ENCODE data around the gene TNS3.
"Not testable (repeated sequence)": the region's sequence is repeated elsewhere in the genome, so short reads cannot be mapped to it uniquely, and the experiment has no call there.

Gene TNS3
- 0 to 0.15 (median 0.14) reads per million in 4 donors for total RNA-seq

DNA sequence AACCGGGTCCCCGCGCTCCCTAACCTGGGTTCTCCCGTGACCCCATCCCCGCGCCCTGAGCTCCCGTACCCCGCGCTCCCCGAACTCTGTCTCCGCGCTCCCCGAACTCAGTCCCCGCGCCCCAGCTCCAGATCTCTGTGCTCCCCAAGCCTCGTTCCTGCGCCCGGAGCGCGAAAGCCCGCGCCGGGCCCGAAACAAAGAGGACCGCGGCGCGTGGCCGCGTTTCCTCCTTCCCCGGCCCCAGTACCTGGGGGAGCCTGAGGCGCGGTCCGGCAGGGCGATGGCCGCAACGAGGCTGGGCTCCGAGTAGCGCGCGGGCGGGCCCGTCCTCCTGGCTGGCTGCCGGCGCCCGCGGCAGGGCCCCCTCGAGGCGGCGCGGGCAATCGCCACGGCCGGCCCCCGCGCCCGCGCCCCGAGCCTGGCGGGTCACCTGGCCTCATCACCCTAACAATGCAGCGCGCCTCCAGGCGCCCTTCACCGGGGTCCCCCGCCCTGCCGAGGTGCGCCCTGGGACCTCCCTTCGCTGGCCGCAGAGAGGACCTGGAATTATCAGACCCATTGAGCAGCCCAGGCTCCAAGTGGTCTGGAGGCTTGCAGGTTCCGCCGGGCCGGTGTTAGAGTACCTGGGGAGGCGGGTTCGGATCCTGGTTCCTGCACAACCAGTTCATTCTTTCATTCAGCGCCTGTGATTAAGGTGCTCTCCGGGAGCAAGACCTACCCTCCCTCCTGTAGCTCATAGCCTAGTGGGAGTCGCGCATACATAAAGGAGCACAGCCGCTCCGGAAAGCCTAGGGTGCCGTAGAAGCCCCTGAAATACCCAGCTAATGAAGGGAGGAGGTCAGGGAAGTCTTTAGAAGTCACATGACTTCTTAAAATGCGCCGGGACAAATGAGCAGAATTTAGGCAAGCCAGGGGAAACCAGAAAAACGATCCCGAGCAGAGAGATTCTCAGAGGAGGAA lies at the start of gene TNS3:
TNS3 (minus strand) TSS at position 308 of the 960 bp plus-strand sequence. CDS start 142,475 bp downstream, outside the sequence.
- DNase-seq, result no peak

DNA sequence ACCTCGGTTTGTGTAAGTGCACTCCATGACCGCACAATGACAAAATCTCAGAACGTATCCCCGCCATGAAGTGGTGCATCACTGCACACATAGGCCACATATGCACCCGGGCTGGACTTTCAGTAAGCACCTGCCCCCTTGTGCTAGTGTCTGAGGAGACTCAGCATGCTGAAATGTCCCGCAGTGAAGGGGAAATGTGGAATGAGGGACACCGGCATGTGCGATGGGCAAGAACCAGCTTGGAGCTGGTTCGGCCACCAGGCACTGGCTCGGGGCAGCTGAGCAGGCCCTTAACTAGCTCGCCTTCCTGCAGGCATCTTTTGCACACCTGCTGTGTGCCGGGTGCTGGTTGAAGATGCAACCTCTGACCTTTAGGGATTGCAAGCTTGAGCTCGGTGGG lies 49.8 kb upstream of the TNS3 start:
- DNase-seq, result no peak

DNA sequence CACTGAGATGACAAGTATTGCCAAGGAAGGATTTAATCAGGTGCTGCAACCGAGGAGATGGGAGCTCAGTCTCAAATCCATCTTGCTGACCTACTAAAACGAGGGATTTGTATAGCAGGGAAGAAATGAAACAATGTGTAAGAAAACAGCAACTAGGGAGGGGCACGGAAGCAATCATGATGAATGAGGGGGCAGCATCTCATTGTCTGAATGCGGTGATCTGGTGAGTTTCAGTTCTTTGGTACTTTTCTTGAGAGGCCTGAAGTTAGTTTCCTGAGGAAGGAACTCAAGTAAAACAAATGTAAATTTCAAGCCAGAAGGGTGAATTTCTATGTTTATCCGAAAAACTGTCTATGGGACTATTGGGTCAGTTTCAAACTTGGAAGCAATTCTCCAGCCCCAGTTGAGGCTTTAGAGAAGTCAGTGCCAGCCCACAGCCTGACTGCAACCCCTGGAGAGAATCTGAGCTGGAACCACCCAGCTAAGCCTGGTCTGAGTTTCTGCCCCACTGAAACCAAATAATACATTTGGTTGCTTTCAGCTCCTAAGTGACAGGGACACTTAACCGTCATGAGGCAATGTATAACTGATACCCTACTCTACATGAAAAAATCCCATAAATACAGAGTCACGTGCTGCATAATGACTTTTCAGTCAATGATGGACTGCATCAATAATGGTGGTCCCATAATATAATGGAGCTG lies 45.8 kb upstream of the TNS3 start:
- no peak for DNase-seq

DNA sequence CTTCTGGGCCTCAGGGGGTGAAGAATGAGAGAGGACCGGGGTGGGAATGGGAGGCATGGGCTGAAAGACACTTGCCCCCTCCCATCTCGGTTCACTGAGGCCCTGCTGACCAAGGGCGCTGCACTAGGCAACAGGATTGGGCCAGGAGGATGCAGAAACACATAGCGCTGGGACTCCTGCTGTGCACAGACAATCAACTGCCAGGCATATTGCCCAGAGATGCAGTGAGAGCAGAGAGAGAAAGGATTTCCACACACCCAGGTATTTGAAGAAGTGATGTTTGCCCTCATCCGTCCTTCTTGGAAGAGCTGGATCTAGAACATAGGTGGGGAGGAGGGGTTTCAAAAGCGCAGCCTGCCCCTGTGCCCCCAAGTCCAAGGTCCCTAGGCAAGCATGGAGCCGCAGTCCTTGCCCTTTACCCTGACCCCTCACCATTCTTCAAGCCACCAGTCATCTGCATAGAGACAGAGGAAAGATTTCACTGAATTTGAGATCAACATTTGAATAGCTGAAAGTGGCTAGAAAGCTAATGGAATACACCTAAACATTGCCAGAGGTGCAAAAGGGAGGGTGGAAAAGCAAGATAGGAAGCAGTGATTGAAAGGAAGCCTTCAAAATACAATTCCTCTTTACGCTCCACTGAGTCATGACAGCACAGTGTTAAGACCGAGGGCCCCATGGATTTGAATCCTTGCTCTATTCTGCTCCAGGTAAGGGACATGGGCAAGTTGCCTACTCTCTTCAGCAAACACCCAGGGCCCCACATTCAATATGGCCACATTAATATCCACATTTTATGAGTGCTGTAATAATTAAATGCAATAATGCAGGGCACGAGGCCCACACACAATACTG lies 44.2 kb upstream of the TNS3 start:
- no peak for DNase-seq

DNA sequence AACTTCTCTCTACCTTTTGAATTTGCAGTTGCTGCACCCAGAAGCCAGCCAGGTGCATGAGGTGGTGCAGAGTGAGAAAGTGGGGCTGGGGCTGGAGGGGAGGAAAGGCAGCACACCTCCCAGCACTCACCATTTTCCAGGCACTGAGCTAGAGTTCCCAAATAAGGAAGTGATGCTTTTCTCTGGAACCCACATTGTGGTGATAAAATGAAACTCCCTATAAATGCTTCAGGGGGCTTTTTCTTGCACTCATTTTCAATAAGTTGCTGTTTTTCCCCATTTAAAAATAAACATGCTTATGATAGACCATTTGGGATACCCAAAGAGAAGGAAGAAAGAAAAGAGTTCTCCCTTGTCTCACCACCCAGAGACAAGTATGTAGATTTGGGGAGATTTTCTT lies 42.8 kb upstream of the TNS3 start:
- DNase-seq, result no peak

DNA sequence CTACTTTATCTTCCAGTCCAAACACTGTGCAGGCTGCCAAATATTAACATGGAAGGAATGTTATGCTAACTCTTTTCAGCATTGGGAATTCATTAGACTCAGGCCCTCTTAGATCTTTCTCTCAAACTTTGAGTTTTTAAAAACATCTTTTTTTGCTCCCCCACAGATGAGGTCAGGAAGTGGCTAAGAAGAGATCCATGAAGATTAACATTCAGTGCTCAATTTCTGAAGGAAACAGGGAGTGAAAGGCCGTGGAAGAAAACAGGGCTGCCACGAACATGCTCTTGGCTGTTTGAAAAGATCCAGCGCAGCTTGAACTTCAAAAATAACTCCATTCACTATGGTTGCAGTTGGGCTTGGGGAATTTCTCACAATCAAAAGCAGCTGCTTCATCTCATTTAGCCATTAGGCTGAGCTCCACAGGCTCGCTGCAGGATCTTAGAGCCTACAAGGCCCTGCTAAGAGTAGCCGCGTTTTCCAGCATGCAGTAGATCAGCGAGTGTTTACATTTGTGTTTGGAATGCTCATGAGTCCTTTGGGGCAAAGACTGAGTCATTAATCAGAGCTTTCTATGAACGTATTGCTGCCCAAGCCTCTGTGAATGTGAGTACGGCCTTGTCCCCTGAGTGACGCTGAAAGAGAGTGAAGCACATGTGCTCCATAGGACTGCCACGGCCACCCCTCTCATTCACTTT lies 41.2 kb upstream of the TNS3 start:
- no peak for DNase-seq

DNA sequence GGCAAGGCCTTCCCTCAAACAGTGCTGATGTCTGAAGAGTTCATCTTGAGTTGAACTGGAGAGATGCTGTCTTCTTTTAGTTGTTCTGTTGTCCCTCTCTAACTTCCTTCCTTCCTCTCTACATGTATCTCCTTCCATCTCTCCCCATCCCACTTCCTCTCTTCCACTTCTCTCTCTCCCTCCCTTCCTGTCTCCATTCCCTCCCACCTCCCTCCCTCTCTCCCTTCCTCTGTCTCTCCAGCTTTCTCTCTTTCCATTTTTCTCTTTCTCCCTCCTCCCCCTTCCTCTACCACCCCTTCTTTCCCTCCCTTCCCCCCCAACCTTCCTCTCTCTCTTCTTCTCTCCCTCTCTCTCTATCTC lies 40.7 kb upstream of the TNS3 start:
- no peak for DNase-seq

DNA sequence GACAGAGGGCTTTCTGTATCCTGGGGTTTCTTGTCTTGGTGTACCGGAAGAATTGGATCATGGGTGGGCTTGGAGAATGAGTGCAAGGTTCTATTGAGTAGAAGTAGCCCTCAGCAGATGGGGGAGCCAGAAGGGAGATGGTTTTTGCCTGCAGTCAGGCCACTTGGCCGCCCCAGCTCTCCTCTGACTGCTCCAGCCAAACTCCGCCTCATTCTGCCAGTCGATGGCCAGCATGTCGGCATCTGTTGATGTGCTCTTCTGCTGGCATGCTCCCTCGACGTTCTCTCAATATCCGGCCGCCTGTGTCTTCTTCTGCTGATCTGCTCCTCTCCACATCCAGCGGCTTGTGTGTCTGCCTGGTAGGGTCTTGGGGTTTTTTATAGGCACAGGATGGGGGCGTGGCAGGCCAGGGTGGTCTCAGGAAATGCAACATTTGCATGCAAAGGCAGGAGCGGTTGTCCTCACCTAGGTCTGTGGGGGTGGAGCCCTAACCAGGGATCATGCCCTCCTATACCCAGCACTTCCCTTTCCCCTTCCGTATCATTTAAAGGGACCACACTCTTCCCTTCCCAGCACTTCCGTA lies 40.2 kb upstream of the TNS3 start:
- DNase-seq, result no peak

DNA sequence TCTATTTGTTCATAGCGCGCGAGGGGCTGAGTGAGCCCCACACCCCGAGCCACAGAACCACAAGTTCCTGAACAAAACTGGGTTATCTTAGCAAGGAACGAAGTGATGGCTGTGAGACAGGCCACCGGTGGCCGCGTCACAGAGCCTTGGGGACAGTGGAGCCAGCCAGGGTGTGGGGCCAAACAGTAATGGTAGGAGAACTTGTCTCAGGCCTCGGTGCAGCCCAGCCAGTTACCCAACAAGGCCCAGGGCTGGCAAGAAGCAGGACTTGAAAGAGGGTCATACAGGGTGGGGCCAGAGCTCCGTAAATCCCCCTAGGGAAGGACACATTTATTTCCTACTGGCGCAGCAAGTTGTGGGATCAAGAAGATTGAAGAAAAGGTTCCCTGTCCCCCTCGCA lies 39.4 kb upstream of the TNS3 start:
- no peak for DNase-seq

DNA sequence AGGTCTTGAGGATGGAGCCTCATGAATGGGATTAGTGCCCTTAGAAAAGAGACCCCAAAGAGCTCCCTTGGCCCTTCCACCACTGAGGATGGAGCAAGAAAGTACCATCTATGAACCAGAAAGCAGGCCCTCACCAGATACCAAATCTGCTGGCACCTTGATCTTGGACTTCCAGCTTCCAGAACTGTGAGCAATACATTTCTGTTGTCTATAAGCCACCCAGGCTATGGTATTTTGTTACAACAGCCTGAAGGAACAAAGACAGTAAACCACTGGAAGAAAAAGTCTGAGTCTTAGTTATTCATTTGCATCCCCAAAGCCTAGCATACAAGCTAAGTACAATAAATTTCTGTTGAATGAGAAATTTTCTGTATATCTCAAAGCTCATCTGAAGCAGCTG lies 37.9 kb upstream of the TNS3 start:
- DNase-seq, result no peak

DNA sequence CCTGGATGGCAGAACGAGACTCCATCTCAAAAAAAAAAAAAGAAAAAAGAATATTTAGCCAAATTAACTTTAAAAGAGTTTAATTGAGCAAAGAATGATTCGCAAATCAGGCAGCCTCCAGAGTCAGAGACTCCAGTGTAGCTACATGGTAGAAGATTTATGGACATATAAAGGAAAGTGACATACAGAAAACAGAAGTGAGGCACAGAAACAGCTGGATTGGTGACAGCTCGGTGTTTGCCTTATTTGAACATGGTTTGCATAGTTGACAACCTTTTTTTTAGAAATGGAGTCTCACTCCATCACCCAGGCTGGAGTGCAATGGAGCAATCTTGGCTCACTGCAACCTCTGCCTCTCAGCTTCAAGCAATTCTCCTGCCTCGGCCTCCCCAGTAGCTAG lies 35.2 kb upstream of the TNS3 start:
- no peak for DNase-seq

DNA sequence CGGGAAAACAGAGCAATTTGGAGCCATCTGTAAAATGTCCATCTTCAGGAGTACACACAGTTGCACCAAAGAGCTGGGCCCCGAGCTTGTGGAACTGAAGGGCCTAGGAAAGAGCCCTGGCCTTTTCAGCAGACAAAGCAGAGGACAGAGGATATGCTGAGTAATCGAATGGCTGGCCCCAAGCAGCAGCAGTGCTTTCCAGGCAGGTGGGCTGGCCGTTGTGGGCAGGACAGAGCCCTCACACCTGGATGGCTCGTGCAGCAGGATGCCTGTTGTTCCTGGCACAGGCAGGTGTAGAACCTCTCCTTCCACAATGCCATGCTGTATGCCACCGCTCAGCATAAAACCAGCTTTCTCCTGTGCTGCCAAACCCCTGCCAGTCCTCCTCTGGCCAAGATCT lies 32.5 kb upstream of the TNS3 start:
- no peak for DNase-seq

DNA sequence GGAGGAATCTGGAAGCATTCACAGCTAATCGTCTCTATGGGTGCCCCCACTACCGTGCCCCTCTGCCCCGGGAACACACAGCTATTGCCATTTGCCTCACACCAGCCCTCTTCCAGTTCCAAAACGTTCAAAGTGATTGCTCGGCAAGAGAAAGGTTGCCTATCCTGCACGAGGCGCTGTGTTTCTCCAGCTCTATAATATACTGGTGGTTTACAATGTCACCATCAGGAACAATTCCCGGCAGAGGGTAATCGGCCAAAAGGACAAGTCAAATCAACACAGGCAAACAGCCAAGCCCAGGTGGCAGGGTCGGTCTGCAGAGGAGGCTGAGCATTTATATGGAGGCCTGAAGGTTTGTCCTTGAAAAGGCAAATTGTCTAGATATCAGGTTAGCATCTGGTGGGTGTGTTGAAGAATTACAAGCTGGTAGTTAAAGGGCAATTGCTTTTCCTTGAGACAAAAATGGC lies 29.2 kb upstream of the TNS3 start:
- DNase-seq, result no peak

DNA sequence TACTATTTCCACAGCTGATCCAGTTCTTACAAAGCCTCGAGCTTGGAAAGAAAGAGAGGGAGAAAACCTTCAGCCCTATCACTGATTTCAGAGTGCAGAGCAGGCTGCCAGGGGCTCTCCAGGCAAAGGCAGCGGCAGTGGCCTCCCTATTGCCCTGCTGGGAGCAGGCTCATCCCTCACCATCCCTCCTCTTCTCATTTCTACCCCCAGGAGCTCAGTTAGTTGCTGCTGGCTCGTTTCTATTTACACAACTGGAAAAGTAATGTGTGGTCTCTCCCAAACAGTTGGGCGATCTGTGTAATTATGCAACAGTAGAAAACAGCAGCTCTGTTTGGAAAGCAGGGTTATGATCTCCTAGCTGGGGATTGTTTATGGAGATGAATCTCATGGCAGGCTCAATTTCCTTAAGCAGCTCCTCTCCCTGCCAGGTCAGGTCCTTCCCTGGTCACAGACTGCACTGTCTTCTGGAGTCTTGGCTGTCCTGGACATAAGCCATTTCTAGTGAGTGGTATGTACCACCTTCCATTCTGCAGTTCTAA lies 28.7 kb upstream of the TNS3 start:
- DNase-seq, result no peak

DNA sequence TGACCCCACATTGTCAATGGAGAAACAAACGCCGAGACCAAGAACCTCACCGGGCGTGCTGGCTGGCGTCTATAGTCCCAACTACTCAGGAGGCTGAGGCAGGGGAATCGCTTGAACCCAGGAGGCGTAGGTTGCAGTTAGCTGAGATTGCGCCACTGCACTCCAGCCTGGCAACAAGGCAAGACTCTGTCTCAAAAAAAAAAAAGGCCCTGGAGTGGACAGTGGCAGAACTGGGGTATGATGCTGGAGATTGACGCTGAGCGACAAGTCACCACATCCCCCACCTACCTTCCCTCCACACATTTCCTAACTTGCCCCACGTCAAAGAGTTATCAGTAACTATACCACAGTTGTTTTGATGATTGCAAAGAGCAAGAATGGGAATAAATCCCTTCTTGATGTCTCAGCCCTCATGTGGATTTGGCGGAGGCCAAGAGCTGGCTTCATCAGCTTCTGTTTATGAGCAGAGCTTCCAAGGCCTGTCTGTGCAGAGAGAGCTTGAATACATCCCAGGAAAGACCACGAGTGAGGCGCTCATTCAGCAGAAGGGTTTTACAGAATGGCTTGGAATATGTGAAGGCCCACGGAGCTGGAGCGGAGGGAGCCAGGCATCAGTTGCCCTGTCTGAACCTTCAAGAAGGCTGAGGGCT lies 28.0 kb upstream of the TNS3 start:
- DNase-seq, result no peak

DNA sequence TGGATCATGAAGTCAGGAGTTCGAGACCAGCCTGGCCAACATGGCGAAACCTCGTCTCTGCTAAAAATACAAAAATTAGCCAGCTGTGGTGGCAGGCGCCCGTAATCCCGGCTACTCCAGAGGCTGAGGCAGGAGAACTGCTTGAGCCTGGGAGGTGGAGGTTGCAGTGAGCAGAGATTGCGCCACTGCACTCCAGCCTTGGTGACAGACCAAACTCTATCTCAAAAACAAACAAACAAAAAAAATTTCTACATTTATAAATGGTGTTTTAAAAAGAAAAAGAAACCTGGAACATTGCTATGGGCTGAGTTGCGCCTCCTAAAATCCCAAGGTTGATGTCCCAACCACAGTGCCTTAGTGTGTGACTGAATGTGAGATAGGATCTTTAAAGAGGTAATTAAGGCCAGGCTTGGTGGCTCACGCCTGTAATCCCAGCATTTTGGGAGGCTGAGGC lies 24.7 kb upstream of the TNS3 start:
- DNase-seq, result not testable (repeated sequence)

DNA sequence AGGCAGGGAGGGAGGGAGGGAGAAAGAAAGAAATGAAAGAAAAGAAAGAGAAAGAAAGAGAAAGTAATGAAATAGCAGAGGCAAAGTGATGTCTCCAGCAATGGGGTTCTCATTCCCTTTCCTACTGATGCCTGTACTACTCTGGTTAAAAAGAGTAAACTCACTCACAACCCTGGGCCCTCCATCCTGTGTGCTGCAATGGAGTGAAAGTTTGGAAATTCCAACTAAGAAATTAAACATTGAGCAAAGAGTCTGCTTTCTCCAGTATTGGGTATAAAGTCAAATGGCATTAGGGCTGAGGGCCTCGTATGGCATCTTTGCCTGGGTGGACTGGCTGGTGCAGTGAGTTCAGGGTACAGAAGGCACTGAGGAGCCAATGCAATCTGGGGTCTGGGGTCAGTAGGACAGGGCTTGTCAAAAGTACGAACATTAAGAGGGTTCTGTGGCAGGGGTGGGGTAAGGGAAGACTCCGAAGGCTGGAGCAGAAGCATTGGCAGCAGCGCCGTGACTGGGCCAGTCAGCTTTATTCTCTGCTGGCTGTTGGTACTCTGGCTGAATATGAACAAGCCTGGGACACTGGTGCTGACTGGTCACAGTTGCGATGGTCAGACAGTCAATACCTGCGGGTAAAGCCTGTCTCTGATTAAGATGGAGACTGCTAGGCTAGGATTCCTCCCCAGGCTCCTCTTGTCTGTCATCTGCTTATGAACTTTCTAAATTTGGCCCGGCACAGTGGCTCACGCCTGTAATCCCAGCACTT lies 24.1 kb upstream of the TNS3 start:
- DNase-seq, result no peak

DNA sequence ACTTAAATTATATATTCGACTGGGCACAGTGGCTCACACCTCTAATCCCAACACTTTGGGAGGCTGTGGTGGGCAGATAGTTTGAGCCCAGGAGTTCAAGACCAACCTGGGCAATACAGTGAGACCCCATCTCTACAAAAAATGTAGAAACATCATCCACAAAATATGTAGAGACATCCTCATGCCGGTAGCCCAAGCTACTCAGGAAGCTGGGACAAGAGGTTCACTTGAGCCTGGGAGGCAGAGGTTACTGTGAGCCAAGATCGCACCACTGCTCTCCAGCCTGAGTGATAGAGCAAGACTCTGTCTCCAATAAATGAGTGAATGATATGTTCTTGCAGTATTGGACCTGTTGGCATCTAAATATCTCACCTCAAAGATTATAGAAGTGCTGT lies 22.6 kb upstream of the TNS3 start:
- no peak for DNase-seq

DNA sequence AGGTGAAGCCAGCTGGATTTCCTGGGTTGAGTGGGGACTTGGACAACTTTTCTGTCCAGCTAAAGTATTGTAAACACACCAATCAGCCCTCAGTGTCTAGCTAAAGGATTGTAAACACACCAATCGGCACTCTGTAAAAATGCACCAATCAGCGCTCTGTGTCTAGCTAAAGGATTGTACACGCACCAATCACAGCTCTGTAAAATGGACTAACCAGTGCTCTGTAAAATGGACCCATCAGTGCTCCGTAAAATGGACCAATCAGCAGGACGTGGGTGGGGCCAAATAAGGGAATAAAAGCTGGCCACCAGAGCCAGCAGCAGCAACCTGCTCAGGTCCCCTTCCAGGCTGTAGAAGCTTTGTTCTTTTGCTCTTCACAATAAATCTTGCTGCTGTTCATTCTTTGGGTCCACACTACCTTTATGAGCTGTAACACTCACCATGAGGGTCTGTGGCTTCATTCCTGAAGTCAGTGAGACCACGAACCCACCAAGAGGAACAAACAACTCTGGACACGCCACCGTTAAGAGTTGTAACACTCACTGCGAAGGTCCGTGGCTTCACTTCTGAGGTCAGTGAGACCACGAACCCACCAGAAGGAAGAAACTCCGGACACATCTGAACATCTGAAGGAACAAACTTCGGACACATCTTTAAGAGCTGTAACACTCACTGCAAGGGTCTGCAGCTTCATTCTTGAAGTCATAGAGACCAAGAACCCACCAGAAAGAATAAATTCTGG lies 21.8 kb upstream of the TNS3 start:
- not testable (repeated sequence) for DNase-seq

Measured in T-helper 1 cell (primary cell).